A549 treated with DMSO at 1 μM for 4 hours (cell line): Measurements from ENCODE around the gene TUBA4B. TPM values are rescaled to one million over a fixed set of nuclear protein-coding genes. Genes with fewer than 3 reads are reported as not detected.

Experiments used
- total RNA-seq: library from RNA; stranded (reverse); fragments of 200-300 nt; extraction: Qiagen RNA extraction; gene quantifications from 5 replicates; pipeline ENCODE4 v1.2.3, GENCODE V29; 2022; ENCODE audit warnings: low read depth

The TUBA4B gene
- 0.26 to 0.46 TPM (median 0.31 TPM) in 5 replicates for total RNA-seq

DNA sequence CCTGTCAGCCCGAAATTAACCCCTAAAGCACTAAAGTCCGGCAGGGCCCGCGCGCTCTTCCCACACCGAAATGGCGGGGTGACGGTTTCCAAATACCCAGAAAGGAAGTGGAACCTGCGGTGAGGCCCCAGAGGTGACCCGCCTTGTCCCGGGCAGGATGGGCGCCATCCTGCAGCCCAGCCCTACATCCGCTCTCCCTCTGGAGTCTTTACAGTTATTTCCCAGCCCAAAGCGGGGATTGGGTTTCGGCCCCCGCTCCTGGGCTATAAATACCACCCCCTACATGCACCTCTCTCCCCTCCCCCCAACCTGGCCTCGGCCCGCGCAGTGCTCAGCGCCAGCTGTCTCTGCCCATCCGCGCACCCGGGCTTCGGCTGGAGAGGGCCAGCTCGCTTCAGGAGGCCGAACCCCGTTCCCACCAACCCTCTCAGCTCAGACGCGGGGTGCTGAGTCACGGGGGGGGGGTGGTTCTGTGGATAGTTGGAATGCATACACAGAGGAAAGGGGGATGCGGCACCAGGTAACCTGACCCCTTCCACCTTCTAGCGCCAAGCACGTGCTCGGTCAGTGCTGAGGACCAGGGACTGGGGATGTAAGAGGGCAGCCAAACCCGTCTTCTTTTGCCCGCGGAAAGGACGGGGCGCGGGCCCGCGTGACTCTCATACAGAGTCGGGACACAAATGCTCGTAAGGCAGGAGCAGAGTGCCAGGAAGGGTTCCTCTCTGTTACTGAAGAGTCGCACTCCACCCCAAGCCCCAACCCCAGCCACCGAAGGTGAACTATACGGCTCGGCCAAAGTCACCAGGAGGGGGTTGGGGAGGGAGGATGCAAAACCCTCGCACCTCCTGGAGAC lies at the start of gene TUBA4B:
TUBA4B (plus strand) TSS at position 344 of the 853 bp plus-strand sequence; CDS start at position 509, 165 bp downstream.

GRCh38 chr2:219206328-219207133 lies 46.5 kb upstream of the TUBA4B start, which contains the start of gene ZFAND2B:
TSS of gene ZFAND2B (plus strand) at chr2:219206782. CDS start at chr2:219206988, 206 bp downstream.

GRCh38 chr2:219218732-219219701 lies 34.0 kb upstream of the TUBA4B start, which contains the start of gene ABCB6:
TSS of gene ABCB6 (minus strand) at chr2:219218958. CDS start at chr2:219218673, 285 bp downstream.

DNA sequence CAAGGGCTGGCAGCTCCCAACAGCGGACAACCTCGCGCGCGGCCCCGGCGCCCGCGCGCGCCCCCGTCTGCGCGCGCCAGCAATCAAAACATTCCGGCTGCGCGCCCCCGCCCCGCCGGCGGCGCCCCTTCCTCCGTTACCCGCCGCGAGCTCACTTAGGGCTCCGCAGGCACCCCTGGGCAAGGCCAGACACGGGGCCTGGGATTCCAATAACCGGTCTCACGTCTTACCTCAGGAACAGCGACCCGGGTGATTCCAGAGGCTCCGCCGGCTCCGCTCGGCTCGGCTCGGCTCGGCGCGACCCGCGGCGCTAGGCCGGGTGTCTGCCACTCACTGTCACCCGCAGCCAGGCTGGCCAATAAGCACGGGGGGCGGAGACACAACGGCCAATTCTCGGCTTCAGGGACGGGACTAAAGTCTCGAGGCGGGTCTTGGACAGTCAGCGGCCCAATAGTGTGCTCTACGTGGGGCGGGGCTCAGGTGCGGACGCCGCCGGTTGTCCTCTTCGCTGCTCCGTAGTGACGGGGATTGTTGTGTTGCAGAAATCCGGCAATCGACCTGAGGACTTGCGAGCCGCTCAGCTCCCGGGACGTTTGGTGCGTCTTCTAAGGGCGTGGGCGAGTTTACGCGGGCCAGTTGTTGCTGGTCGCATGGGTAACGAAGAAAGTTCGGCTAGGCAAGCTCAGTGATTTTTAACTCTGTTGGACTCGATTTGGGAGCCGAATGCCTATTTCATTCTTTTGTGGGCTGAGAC lies 23.6 kb upstream of the TUBA4B start, which contains the start of the genes ANKZF1 and ATG9A:
ANKZF1 (plus strand) TSS at position 502 of the 754 bp plus-strand sequence. CDS start 452 bp downstream, outside the sequence.
ATG9A (minus strand) TSS at position 332 of the 754 bp plus-strand sequence. CDS start 1,612 bp downstream, outside the sequence.

DNA sequence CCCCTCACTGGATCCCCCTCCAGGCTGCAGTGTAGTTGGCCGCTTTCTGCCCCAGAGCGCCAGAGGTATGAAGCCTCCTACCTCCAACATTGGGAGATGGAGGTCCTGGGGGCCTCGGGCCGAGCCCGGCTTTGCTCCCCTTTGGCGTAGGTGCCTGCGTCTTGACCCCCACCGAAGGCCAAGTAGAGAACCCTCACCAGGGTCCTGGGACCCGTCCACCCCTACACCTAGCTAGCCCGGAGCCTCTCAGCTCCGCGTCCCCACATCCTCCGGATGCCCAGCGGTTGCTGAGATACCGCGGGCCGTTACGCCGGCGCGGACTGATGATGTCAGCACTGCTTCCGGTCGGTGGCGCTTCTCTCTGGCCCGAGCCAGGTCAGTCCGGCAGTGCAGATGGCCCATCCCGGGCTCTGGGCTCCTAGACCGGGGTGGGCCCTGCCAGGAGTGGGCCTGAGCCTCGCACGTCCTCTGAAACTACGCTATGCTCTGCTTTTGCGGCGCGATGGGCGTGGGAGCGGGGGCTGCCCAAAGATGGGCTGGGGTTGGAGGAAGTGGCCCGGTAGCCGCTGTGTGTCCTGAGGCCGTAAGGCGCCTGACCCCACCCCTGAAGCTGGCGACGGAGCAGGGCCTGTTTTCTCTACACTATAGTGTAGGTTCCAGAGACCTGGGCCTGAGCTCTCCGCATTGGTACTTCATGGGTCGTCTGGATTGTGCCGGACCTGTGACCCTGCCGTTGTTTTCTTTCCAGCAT lies 7.7 kb upstream of the TUBA4B start, which contains the start of the genes GLB1L and STK16:
GLB1L (minus strand) TSS at position 297 of the 751 bp plus-strand sequence. CDS start 1,871 bp downstream, outside the sequence.
STK16 (plus strand) TSS at position 332 of the 751 bp plus-strand sequence. CDS start 521 bp downstream, outside the sequence.

GRCh38 chr2:219253753-219254589 lies 928 bp downstream of the TUBA4B start, which contains the start of gene TUBA4A:
TSS of gene TUBA4A (minus strand) at chr2:219253918. CDS start at chr2:219253858, 60 bp downstream.

DNA sequence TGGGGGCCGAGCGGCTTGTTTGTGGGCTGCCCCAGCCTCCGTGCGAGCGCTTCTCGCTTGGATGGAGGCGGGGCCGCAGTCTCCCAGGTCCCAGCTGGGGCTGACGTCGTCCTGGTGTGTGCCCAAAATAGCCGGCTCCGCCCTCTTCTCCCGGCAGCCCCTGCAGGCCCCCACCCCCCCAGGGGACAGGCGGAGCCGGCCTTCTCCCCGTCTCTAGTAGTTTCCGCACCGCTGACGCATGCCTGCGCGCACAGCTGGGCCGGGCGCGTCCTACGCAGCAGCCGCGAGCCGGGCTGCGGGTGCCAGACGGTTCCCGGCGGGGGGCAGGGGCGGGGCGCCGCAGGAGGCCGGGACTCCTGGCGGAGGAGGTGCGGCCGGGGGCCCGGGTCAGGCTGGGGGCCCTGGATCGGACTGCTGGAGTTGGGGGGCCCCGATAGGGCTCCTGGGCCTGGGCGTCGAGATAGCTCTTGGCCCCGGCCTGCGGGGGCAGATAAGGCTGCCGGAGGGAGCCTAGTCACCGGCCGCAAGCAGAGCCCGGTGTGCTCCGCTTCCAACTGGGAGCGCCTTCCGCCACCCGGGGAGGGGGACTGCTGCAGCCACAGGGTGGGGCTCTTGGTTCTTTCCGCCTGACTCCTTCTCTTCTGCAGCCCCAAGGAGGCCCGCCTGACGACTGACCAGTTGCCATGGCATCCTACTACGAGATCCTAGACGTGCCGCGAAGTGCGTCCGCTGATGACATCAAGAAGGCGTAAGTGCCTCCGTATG lies 26.3 kb downstream of the TUBA4B start, which contains the start of gene DNAJB2:
DNAJB2 (plus strand) TSS at position 216 of the 765 bp plus-strand sequence; CDS start at position 684, 468 bp downstream.

DNA sequence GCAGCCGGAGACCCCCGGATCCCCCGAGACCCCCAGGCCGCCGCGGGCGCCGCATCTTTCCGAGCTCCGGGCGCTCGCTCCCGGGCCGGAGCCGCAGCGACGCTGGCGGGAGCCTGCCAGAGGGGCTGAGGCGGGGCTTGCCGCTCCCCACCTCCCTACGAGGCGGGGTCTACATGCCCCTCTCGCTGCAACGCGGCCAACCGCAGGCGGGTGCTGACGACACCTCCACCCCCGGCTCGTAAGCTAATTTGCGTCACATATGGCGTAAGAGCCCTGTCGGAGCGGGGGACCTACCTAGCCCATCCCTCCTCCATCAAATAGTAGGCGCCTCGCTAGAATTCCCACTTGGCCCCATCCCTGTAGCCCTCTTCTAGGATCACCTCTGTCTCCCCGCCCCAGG lies 56.2 kb downstream of the TUBA4B start, which contains the start of gene PTPRN:
PTPRN (minus strand) TSS at position 124 of the 400 bp plus-strand sequence; CDS start at position 55, 69 bp downstream.

Other genes with a start within 250 kb of the TUBA4B start
- 0.09 to 0.19 TPM (median 0.15 TPM) in 5 replicates for gene CFAP65, start 211.7 kb upstream of the TUBA4B start, total RNA-seq
- 0.14 to 0.20 TPM (median 0.15 TPM) in 5 replicates for gene IHH, start 192.3 kb upstream of the TUBA4B start, total RNA-seq
- gene NHEJ1, start 92.4 kb upstream of the TUBA4B start, total RNA-seq: 15.0 to 17.4 TPM (median 16.3 TPM) in 5 replicates
- 0.57 to 1.4 TPM (median 0.70 TPM) in 5 replicates for gene SLC23A3, start 83.2 kb upstream of the TUBA4B start, total RNA-seq
- gene CNPPD1, start 76.3 kb upstream of the TUBA4B start, total RNA-seq: 40.6 to 45.1 TPM (median 43.6 TPM) in 5 replicates
- gene RETREG2, start 75.0 kb upstream of the TUBA4B start, total RNA-seq: 65.3 to 87.9 TPM (median 86.5 TPM) in 5 replicates
- gene ZFAND2B, start 46.5 kb upstream of the TUBA4B start, total RNA-seq: 18.0 to 22.8 TPM (median 19.9 TPM) in 5 replicates
- gene ABCB6, start 34.3 kb upstream of the TUBA4B start, total RNA-seq: 24.1 to 39.3 TPM (median 33.7 TPM) in 5 replicates
- gene ATG9A, start 23.6 kb upstream of the TUBA4B start, total RNA-seq: 47.0 to 55.9 TPM (median 49.7 TPM) in 5 replicates
- 16.2 to 23.2 TPM (median 20.9 TPM) in 5 replicates for gene ANKZF1, start 23.4 kb upstream of the TUBA4B start, total RNA-seq
- 5.1 to 6.7 TPM (median 6.1 TPM) in 5 replicates for gene GLB1L, start 7.8 kb upstream of the TUBA4B start, total RNA-seq
- gene STK16, start 7.8 kb upstream of the TUBA4B start, total RNA-seq: 25.0 to 30.5 TPM (median 29.4 TPM) in 5 replicates
- gene TUBA4A, start 675 bp downstream of the TUBA4B start, total RNA-seq: 365 to 546 TPM (median 419 TPM) in 5 replicates
- gene DNAJB2, start 26.1 kb downstream of the TUBA4B start, total RNA-seq: 46.4 to 58.3 TPM (median 54.4 TPM) in 5 replicates
- 1.3 to 2.2 TPM (median 1.9 TPM) in 5 replicates for gene PTPRN, start 56.2 kb downstream of the TUBA4B start, total RNA-seq
- not detected in 5 replicates for gene RESP18, start 79.5 kb downstream of the TUBA4B start, total RNA-seq
- 61.9 to 65.8 TPM (median 64.1 TPM) in 5 replicates for gene DNPEP, start 134.7 kb downstream of the TUBA4B start, total RNA-seq
- gene DES, start 165.1 kb downstream of the TUBA4B start, total RNA-seq: 0.08 to 0.09 TPM in 2 of 5 replicates, not detected in the others
- 5.8 to 8.1 TPM (median 6.6 TPM) in 5 replicates for gene SPEG, start 181.6 kb downstream of the TUBA4B start, total RNA-seq
- gene GMPPA, start 245.6 kb downstream of the TUBA4B start, total RNA-seq: 35.1 to 37.4 TPM (median 37.1 TPM) in 5 replicates